SW480 (cell line): ENCODE measurements around the gene C13orf46.

Experiments
- DNase-seq: peaks from one replicate; pipeline ENCODE4 v3.0.0-alpha.2; 2016; ENCODE audit warnings: low spot score

The C13orf46 gene

GRCh38 chr13:114009590-114010400, 35.9 kb upstream of the C13orf46 start:
- DNase-seq = no peak

DNA sequence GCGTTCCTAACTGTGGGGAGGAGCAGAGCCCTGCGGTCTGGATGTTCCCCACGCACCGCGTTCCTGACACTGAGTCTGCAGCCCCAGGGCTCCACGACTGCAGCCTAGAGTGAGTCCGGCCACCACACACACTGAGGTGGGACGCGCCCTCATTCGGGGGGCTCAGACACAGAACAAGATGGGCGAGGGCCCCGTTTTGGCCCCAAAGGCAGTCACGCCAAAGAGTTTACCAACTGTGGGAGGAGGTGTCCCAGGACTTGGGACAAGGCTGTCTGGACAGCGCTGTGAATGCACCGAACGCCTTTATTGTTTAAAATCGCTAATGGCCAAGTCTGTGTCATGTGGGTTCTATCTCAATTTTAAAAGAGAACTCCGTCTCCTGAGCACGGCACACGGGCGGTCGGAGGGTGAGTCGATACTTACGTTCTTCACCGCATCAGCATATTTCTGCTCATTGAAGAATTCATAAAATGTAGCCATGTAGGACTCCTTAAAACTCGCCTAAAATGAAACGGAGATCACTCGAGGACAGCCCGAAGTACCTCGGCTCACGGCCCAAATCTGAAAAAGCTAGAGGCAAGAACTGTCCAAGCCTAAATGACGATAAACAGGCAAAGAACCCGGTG, 35.2 kb upstream of the C13orf46 start:
- DNase-seq = no peak

DNA sequence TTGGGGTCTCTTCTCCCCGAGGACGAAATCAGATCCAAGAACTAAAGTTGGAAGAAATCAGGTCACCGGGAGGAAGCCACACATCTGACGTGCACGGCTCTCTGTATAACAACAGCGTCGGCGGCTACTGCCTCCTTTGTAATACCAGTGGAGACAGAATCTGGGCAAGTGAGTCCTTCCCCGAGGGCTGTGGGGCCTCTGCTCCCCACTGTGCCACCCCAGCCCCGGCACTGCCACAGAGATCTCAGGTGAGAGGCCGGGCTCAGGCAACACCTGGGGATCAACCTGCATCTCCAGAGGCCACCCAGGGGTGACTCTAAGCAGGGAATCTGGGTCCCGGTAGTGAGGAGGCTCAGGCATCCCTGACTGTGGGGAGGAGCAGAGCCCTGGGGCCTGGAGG, 33.7 kb upstream of the C13orf46 start:
- no peak for DNase-seq

DNA sequence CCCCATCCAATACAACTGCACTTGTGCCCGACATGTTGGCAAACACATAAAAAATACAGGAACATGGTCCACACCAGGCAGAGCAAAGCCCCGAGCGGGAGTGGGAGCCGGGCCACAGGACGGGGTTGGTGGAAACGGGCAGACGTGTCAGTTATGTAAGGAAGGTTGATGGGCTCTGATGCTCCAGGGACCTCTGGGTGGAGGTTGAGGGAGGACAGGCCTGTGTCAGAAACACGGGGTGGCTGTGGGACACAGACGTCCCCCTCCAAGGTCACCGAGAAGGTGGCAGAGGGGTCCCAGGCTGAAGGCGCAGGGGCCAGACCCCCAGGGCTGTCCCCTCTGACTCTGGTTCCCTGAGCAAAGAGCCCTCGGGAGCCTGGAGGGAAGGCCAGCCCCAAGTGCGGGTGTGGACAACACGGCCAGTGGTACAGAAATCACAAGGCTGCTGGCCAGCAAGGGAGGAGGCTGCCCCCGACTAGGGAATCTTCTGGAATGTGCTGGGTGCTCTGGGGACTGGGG, 31.4 kb upstream of the C13orf46 start:
- DNase-seq = no peak

DNA sequence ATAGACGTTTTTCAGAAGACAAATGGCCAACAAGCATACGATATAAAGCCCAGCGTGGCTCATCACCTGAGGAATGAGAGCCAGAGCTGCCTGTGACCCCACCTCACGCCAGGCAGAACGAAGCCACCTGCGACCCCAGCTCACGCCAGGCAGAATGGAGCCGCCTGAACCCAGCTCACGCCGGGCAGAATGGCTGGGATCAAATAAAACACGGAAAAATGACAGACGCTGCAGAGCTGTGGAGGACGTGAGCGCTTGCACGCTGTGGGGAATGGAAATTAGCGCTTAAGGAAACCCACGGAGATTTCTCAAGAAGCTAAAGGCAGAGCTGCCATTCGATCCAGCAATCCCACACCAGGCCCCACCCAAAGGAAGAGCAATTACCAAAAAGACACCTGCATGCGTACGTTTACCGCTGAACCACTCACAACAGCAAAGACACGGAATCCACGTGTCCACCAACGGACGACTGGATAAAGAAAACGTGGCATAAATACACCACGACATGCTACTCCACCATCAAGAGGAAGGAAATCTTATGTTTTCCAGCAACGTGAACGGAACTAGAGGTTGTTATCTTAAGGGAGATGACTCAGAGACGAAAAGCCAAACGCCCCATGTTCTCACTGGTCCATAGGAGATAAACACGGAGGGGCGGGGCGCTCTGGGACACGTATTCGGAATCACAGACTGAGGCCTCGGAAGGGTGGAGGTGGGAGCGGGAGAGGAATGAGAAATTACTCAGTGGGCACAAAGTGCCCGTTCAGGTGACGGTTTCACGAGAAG, 30.7 kb upstream of the C13orf46 start:
- no peak for DNase-seq

- DNase-seq = no peak
Observed at GRCh38 chr13:114002771-114003321, 29.0 kb upstream of the C13orf46 start.

- DNase-seq = peak; percentile 20
Observed at GRCh38 chr13:114002009-114002544, 28.2 kb upstream of the C13orf46 start.

DNA sequence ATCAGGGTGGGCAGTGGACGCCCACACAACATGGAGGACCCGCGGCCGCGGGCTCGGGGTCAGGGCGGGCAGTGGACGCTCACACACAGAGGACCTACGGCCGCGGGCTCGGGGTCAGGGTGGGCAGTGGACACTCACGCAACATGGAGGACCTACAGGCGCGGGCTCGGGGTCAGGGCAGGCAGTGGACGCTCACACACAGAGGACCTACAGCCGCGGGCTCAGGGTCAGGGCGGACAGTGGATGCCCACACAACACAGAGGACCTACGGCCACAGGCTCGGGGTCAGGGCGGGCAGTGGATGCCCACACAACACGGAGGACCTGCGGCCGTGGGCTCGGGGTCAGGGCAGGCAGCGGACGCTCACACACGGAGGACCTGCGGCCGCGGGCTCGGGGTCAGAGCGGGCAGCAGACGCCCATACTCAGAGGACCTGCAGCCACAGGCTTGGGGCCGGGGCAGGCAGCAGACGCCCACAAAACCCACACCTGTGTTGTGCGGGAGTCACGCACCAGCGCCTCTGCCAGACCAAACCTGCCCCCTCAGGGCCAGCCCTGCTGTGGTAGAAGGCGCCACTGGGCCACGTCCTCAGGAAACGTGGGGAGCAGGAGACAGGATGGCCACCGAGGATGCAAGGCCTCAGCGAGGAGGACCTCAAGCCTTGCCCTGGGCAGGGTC, 27.6 kb upstream of the C13orf46 start:
- no peak for DNase-seq

DNA sequence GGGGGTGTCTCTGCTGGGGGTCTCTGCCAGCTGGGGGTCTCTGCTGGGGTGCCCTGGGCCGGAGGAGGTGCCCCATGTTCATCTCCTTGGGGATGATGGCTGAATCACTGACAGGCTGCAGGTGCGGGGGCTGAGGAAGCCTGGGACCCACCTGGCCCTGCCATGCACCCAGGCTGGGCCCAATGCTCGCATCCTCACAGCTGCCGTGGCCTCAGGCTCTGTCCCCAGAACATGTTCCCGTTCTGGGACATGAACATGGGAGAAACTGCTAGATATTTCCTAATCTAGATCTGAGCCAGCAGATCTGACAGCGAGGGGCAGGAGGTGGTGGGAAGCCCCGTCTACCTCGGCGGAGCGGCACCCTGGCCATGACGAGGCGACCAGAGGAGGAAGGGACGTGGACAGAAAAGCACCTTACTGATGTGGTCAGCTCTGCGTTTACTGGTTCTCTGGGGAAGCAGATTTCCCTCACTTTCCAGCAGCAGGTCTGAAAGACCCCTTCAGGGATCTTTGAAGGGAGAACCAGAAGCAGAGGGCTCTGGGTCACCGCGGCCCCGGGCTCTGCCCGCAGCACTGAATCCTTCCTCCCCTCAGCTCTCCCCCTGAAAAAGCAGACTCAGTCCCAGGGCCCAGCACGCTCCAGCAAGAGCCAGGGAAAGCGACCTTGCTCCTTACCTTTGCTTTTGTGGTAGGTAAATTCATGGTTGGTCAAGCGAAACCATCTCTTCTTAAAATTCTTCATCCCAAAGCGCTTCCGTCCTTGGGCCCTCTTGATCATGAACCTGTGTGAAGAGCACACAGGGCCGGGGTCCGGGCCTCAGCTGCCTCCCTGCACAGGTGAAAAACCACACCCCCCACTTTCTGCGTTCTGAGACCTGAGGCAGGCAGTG, 26.5 kb upstream of the C13orf46 start:
- DNase-seq = no peak

- DNase-seq = no peak
Observed at GRCh38 chr13:113999618-113999910, 25.7 kb upstream of the C13orf46 start.

DNA sequence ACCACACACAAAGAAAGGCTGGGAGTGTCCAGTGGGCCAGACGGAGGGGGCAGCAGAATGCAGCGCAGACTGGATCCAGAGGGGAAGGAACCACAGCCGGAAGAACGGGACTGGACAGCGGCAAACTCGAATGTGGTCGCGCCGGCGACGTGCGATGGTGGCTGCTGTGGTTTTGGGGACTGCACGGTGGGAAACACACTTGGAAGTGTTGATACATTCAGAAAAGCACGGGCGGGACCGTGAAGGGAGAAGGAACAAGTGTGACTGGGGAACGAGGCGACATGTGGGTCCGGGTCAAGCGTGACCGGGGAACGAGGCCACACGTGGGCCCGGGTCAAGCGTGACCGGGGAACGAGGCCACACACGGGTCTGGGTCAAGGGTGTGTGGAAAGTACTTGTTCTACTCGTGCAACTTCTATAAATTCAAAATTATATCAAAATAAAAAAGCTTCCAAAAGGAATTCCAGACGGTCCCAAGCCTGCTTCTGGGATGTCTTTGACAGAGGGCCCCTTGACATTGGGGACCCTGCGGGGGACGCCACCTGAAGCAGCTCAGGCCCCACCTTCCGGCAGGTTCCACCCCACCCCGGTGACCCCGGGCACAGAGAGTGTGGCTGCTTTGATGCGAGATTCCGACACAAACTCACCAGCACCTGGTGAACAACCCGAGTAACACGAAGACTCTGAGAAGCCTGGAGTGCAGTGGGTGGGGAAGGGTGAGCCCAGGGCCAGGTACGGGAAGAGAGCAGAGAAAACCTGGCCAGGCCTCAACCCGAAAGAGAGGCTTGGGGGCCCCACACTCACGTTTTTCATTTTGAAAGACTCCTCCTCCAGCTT, 25.1 kb upstream of the C13orf46 start:
- DNase-seq = no peak

- DNase-seq = no peak
Observed at GRCh38 chr13:113997845-113998751, 24.2 kb upstream of the C13orf46 start.

- DNase-seq = no peak
Observed at GRCh38 chr13:113996912-113997745, 23.3 kb upstream of the C13orf46 start.

DNA sequence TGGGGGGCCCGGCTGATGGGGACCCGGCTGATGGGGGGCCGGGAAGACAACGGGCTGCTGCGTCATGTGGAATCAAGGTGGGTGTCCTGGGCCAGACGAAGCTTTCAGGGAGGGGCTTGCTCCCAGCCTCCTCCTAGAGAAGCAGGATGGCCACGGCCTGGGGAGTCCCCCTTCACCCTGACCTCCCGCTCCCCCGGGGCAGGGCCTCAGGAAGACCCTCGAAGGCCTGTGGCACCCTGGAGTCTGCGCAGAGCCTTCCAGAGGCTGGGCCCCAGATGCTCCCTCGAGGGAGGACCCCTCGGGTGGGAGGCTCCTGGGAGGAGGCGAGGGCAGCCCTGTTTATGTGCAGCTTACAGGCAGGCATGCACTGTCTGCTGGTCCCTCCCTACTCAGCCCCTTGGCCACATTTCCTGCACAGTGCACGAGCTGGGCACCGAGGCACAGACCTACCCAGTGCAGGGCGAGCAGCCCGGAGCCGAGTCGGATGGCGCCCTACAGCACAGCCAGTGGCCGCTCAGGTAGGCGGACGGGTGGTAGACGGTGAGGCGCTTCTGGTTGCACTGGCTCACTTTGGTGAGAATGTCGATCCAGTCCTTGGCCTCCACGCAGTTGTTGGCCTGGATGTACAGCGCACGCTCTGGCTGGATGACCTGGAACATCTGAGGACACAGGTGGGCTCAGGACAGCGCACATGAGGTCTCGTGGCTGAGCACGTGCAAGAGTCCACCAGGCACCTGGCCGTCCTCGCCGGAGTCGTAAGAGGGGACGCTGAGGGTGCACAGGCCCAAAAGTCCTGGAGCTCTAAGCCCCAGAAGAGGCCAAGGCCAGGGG, 22.4 kb upstream of the C13orf46 start:
- no peak for DNase-seq

GRCh38 chr13:113995051-113995601, 21.2 kb upstream of the C13orf46 start:
- DNase-seq = no peak

- no peak for DNase-seq
Observed at GRCh38 chr13:113992276-113993005, 18.6 kb upstream of the C13orf46 start.
